RKO (cell line): Measurements from ENCODE around the gene ISCA2.

Experiments used
- DNase-seq: peaks from one replicate; pipeline ENCODE4 v3.0.0-alpha.2; 2016; ENCODE audit warnings: low spot score

The ISCA2 gene

DNA sequence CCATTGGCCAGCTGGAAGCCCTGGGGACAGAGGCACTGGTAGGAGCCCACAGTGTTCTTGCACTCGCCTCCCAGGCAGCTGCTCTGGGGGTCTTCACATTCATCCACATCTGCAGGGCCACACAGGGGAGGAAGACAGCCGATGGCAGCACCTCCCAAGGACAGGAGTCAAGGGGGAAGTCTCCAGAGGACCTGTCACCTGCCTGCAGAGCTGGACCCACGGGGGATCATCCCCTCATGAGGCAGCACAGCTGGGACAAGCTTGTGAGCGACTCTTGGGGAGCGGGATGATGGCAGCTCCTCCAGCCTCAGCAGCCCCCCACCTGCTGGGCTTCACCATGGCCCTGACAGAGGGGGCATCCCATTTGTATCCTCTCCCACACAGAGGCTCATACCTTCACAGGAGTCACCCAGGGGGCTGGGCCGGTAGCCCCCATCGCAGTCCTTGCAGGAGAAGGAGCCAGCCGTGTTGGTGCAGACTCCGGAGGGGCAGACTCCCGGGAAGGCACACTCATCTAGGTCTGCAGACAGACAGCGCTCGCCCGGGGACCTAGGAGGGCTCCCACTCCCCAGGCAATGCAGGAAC is 15.4 kb downstream of the ISCA2 start:
- no peak for DNase-seq

DNA sequence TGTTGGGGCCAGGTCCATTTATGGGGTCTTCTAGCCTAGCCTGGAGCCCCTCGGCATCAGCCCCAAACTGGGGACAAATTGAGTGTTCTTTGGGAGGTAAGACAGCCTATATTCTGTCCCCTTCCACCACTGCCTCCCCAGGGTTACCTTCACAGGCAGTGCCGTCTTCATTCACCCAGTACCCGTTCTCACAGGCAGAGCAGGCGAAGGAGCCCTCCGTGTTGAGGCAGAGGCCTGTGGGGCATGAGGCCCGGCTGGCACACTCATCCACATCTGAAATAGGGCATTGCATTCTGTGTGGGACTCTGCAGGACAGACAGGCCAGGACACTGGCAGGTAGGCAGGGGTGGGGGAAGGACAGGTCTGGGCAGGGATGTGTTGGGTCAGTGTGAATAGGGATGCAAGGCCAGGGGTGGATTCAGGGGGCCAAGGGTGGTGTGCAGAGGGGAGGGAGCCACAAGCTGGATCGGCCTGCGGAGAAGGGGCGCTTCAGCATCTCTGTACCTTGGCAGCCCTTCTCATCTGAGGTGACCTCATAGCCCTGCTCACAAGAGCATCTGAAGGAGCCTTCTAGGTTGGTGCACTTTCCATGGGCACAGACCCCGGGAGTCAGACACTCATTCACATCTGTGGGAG is 16.1 kb downstream of the ISCA2 start:
- no peak for DNase-seq

DNA sequence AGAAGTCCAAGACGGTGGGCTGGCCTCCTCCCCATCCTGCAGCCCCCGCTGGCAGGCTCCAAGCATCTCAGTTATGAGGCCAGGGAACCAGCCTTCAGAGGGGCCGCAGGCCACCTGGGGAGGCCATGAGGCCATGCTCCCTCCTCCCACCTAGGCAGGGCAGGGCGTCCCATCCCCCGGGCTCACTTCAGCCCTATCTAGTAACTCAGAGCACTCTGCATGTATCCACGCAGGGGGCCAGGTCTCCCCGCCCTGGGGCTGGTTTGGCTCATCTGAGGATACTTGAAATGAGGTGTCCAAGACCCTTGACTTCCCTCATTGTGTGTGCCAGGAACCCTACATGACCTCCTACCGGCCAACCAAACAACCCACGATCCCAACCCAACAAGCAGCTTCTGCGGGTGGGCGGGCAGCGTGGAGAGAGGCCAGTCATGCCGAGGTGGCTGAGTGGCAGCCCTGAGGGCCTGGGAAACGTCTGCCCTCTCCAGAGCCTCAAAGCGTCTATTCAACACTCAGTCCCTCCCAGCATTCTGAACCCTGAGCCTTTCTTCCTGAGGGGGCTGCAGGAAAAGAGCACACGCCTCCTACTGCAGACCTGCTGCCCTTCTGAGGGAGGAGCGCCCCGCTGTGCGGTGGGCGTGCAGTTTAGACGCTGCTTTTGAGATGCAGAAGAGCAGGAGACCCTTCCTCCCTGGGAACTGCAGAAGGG is 16.8 kb downstream of the ISCA2 start:
- DNase-seq, result no peak

DNA sequence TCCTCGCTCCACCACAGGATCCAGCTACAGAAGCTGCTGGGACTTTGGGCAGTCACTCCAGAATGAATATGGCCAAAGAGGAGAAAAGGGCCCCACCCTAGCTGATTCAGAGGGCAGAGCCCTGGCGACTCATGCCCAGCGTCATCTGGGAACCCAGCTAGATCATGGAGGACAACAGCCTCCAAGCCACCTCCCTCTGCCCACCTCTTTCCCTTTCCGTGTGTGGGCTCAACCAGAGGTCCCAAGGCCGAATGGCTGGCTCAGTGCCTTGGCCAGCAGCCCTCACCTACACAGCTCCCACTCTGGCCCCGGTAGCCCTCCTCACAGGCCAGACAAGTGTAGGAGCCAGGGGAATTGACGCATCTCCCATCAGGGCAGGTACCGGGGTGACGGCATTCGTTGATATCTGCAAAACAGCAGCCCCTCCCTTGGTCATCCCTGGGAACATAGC is 17.4 kb downstream of the ISCA2 start:
- DNase-seq, result peak; percentile 58

DNA sequence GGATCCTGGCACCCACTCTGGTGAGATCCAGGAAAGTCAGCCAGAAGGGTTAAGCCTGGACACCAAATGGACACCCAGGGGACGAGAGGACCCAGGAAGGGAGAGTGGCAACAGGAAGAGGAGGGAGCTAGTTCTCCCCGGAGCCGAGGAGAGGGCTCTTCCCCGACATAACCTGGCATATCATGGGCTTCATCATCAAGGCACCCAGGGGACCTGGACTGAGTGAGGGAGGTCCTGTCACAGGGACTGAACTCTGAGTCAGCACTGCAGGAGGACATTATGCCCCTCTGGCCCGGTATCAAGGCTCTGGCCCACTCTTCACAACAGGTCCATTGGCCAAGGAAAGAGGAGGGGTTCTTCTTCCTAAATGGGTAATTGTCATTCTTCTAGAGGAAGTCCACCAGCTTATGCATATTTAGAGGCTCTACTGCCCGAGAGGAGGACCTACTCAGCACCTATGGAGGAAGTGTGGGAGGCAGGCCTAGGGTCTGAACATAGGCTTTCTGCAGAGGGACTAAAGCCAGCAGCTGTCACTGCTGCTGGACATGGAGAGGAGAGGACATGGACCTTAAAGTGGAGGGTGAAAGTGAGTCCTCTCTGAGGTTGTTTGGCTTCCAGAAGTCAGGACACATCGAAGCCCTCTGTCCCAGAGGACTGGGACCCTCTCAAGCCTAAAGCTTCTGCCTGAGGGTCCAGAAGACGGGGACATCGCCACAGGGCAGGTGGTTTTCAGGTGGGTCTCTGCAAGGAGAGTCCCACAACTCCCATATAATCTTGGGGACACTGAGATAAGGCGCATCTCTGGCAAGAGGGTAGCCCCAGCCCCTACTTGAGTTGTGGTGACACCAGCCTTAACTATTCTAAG is 18.6 kb downstream of the ISCA2 start:
- no peak for DNase-seq

DNA sequence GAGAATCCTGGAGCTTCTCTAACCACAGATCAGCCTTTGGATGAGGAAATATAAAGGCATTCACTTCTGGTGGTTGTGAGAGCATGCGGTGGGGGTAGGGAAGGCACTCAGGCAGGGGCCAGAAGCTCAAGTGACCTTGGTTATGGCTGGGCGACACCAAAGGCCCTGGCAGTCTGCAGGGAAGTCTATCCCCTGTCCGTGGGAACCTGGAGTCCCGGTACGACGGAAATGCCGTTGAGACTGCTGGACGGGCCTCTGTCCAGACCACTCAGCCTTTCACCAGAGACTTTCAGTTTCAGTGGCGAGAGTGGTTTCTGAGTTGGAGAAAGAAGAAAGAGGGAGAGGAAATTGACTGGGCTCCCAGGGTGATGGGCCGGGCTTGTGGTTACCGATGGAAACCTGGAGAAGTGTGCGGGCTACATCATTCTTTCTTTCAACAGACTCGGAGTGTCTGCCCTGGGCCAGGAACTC is 20.9 kb downstream of the ISCA2 start:
- no peak for DNase-seq

DNA sequence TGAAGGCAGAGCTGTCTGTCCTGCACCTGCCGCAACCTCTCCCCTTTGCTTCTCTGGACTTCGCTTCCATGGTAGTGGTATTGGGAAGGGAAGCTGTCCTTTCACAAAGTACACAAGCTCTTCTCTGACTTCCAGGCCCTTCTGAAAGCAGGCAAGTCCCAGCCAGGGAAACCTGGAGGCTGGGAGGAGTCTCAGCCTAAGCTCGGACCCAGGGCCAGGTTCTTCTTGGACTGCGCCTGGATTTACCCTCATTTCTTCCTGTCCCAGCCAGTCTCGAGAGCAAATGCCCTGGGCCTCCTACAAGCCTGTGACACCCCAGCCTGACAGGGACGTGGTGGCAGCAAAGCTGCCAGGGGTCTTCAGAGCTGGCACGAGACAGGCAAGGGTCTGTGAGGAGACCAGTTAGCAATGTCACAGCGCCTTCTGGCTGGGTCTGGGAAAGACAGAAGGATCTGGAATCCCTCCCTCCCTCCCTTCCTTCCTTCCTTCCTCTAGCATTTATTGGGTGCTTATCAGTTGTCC is 22.4 kb downstream of the ISCA2 start:
- DNase-seq, result no peak

DNA sequence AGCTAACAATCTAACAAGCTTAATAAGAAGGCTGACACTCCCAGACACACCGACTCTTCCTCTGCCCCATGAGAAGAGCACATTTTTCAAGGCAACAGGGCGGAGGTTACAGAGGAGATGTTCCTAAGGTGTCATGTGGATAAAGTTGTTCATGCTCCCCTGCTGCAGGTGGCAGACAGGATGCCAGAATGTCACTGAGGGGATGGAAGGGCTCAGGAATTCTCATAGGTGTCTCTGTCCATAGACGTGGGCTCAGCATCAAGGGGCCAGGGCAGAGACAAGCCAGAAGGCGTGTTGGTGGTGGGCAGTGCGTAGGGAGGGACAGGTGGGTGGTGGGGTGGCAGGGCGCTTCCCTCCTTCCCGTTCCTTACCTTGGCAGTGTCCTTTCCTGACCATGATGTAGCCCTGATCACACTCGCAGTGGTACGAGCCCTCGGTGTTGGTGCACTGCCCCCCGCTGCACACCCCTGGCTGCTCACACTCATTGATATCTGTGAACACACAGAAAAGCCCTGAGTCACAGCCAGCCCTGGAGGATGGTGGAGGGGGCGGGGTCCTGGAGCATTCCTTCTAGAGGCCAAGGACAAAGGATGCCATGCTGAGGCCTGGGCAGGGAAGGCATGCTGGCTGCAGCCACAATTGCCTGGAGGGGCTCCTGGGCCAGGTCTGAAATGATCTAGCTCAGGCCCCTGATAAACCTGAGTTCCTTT is 23.0 kb downstream of the ISCA2 start:
- no peak for DNase-seq

DNA sequence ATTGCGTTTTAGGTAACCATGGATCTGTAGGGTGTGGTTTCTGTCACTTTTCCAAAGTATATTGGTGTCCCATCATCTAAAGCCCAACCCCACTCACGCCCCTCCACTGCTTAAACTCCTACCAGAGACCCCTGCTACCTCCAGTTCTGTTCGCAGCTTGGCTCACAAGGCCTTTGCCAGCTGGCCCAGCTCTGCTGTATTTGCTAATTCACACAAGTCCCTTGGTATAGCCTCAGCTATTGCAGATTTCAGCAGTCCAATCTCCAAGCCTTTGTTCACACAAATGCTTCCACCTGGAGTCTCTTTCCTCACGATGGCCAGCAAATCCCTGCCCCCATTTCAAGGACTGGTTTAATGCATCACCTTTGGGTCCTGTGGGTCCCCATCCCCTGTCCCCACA is 24.2 kb downstream of the ISCA2 start:
- no peak for DNase-seq

DNA sequence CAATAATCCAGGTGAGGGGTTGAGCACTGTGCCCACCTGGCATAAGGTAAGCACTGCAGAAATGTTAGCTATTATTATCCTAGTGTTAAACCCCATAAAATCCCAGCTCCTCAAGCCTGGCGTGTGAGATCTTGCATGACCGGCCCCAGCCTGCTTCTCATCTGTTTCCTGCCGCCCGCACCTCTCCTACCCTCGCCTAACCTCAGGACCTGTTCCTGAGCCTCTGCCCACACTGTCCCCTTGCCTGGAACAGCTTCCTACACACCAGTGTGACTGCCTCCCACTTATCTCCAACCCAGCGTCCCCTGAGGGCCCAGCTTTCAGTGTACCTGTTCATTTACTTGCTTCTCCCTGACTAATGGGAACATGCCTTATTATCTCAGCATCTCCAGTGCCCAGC is 24.7 kb downstream of the ISCA2 start:
- no peak for DNase-seq

DNA sequence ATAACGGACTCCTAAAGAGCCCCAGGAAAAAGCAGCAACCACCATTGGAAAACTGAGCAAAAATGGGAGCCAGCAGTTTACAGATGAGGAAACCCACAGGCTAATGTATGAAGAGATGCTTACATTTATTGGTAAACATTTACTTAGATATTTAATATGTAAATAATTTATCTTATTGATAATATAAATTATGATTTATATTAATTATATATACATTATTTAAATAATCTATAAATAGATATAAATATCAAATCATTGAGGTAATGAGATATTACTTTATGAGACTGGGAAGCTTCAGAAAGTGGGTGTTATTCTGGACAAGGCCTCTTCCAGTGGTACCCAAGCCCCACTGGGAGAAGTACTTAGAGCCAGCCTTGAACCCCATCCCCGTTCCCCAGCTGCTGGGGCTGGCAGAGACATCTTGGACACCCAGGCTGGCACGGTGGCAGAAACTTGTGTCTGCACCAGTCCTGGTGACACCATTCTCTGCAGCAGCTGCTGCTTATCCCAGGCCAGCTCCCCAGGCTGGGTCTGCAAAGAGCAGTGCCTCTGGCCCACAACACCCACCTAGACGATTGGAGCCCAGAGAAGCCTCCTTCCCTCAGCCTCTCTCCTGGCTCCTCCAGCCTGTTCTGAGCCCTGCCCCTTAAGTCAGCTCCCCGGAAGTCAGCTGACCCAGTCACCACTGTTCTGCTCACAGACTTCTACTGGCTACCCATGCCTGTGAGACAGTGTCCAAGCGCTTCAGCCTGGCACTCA is 25.9 kb downstream of the ISCA2 start:
- no peak for DNase-seq

DNA sequence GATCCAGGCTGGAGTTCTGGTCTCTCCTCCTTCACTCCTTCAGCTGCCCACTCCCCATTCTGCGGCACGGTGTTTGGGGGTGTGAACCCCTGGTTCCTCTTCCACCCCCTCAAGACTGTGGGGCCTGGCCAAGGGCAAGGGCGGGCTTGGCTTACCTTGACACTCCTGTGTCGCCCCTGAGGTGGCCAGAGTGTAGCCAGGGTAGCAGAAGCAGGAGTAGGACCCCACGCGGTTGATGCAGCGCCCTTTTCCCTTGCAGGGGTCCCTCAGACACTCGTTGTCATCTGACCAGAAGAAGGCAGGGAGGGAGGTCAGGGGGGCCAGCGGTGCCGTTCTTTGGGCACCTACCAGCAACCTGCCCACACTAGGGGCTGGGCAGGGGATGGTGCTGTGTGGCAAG is 28.2 kb downstream of the ISCA2 start:
- no peak for DNase-seq

DNA sequence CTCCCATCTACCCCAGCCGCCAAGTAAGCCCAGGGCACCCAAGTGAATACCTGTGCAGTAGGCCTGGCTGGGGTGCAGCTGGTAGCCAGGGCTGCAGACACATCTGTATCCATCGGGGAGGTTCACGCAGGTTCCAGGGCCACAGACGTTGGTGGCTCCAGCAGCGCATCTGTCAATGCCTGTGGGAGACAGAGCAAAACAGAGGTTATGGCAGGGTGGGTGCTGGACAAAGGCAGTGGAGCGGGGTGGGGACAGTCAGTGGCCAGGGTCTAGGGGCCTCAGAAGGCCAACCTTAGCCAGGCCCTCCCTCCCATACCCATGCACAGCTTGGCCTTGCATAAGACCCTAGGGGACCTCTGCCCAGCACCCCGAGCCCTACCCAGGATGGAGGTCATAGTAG is 29.2 kb downstream of the ISCA2 start:
- DNase-seq, result no peak

DNA sequence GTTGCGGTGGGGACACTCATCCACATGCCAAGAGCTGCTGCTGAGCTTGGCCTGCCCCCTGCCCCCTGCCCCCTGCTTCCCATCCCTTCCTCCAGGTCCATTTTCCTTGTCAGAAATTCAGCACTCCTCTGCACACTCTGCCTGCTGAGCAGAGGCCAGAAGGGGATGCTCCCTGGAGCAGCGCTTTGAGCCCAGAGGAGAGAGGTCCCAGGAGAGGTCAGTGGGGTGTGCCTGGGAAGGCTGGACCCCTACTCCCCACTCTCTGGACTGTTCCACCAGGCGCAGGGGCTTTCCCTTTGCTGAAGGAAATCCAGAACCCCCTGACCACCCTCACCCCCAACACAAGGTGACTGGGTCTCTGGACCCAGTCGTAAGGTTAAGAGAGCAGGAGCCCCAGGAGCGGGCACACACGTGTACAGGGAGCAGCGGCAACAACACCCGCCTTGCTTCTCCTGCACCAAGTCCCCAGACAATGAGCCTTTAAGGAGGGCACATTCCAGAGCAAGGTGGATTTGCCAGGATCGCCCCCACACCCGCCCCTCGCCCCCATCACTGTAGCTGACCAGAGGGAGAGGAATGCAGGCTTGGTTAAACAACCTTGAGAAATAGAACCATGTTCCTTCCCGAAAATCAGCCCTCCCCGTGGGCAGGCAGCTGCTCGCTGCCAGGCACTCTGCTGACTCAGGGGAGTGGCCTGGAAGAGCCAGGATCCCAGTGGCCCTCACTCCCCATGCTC is 30.7 kb downstream of the ISCA2 start:
- DNase-seq, result no peak

DNA sequence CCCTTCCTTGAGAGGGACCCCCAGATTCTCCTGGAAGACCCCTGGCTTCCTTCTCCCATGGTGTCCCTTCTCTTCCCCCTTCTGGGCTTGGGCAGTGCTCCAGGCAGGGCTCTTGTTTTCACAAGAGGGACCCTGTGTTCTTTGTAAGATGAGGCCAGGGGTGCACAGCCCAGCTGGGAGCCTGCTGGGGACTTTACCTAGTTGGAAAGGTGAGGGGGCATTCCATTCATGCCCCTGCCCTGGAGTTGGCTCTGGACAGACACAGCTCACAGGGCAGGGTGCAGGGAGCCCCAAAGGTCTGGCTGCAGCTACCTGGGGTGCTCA is 31.2 kb downstream of the ISCA2 start:
- no peak for DNase-seq

DNA sequence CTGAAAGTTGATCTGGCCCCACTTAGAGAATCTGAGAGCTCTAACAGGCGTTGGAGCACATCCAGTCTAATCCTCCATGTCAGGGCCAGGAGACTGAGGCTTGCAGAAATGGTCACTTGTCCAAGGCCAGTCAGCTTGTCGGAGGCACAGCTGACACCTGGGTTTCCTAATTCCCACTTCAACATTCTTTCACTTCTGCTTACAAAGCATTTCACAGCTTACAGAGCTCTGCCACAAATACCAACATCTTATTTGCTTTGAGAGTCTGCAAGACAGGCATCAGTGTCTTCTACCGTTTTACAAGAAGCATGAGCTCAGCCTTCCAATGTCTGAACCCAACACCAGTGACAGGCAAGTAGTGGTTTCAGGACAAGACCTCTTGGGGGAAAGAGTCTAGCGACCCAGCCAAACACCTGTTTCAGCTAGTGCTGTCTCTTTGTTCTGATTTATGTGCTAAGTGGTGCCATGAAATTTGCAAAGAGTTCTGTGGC is 31.8 kb downstream of the ISCA2 start:
- DNase-seq, result no peak

DNA sequence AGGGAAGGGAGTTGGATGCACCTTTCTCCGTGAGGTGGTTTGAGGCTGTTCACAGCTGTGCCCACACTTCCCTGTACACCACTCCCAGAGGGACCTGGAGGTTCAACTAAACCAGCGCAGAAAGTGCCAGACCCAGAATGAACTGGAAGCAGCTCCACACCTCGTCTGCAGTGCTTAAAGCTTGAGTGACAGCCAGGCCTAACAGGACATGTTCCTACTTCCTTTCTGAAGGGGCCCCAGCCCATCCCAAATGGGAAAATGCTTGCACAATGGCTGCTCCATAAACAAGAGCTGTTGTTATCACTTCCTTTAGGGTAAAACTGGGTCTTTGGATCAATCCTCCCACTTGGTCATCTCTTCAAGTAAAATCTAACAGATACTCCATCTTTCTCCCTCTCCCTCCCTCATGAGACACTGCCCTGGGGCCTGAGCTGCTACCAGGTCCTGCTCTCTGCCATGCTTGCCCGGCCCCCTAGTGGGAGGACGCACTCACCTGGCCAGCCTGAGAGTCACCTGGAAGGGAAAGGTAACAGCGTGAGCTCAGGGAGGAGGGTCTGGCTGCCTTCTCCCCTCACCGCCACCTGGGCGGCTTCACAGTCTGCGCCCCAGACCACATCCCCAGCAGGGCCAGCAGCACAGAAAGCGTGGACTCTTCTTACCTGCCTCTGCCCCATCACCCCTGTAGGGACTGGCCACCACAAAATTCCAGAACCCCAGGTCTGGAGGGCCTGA is 33.5 kb downstream of the ISCA2 start:
- DNase-seq, result no peak

DNA sequence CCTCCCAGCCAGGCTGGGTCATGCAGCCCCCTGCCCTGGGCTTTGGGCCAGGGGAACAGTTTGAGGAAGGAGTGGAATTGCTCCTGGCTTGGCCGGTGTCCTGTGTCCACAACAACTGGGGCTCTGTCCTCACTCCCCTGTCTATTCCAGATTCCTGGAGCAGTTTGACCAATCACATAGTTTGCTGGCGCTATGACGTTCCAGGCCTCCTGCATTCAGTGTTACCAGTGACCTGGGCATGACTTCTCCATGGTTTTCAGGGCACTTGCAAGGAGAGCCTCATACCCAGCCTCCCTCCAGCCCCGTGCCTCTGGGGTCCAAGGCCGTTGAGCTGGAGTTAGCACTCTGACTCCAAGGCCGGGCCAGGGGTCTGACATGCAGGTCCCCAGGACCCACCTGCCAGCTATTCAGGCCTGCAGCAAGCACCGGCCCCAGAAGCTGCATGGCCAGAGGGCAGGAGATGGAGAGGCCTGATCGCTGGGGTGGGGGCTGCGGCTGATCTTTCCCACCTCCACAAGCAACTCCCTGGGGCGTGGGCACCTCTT is 34.2 kb downstream of the ISCA2 start:
- no peak for DNase-seq

DNA sequence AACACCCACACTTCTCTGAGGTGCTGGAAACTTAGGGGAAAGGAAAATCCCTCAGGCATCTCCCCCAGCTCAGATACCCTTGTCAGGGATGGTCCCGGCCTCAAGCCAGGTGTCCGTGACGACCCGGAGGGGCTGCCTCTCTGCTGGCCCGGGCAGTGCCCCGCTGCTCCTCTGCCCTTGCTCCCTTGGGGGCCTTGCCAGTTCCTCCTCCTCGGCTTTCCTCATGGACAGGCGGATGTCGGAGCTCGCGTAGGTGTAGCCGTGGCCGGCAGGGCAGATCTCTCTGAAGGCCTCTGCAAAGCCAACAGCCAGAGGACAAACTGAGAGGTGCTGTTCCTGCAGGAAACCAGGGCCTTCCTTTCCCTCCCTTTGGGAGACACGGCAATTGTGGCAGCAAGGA is 34.8 kb downstream of the ISCA2 start:
- DNase-seq, result no peak
